GM06990 (cell line): ENCODE measurements around the gene DLX1.

Experiments used
- DNase-seq: peaks from one replicate; pipeline ENCODE4 v3.0.0-alpha.2; 2011; ENCODE audit not compliant: insufficient read length; ENCODE audit errors: extremely low read depth
- H3K27me3 ChIP-seq: replicated peaks from 2 replicates; pipeline ENCODE4 v1.6.0; 2011; ENCODE audit warnings: low read length; ENCODE audit not compliant: control insufficient read depth, insufficient read depth
- H3K36me3 ChIP-seq: 2 replicates; pipeline ENCODE4 v1.5.1; 2011; ENCODE audit warnings: low read length; ENCODE audit not compliant: control insufficient read depth, insufficient read depth
- H3K4me3 ChIP-seq: replicated peaks from 2 replicates; pipeline ENCODE4 v1.5.1; 2011; ENCODE audit warnings: low read depth, mild to moderate bottlenecking, control low read depth, low read length
- TF ChIP-seq, protein P1 (sequence below): IDR thresholded peaks from 2 replicates; pipeline ENCODE4 v1.5.1; 2011; ENCODE audit warnings: low read length, control low read depth, mild to moderate bottlenecking, inconsistent platforms; ENCODE audit not compliant: insufficient read depth, poor library complexity, severe bottlenecking

DLX1 gene

DNA sequence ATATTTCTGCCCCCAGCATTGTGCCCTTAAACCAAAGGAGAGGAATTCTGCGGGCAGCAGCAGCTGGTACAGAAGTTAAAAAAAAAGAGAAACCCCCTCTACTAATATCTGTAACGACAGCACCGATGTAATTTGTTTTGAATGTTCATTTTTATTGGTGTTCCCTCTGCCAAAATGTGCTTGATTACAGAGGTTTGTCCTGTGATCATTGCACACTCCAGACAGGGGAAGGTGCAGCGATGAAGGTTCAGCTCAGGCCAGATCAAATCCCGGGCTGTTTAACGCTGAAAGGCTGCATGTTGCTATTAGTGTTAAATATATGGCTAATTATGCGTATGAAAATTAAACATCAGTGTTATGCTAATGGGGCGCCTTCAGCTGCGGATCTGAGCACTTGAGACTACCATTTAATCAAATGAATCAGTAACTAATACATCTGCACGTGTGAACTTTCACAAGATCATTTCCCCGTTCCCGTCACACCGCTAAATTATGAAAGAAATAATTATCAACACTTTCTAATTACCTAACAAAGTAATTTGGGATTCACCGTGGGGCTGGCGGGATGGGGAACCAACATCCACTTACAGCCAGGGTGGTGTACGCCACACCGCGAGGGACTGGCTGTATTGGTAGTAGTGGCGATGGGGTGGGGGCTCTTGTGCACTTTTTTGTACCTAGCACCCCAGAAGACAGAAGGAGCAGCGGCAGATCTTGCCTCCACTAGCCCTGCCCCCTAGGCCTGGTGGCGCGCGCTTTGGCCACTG, 1.5 kb upstream of the DLX1 start:
- no peaks in the 10 kb centered on the region for H3K36me3 ChIP-seq
- DNase-seq, result no peak
- TF ChIP-seq, protein P1, sequence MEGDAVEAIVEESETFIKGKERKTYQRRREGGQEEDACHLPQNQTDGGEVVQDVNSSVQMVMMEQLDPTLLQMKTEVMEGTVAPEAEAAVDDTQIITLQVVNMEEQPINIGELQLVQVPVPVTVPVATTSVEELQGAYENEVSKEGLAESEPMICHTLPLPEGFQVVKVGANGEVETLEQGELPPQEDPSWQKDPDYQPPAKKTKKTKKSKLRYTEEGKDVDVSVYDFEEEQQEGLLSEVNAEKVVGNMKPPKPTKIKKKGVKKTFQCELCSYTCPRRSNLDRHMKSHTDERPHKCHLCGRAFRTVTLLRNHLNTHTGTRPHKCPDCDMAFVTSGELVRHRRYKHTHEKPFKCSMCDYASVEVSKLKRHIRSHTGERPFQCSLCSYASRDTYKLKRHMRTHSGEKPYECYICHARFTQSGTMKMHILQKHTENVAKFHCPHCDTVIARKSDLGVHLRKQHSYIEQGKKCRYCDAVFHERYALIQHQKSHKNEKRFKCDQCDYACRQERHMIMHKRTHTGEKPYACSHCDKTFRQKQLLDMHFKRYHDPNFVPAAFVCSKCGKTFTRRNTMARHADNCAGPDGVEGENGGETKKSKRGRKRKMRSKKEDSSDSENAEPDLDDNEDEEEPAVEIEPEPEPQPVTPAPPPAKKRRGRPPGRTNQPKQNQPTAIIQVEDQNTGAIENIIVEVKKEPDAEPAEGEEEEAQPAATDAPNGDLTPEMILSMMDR, result no peak
- peak overlapping the region; percentile 61 for H3K4me3 ChIP-seq
- no peaks in the 10 kb centered on the region; the same call in none of the 2 replicates for H3K27me3 ChIP-seq

DNA sequence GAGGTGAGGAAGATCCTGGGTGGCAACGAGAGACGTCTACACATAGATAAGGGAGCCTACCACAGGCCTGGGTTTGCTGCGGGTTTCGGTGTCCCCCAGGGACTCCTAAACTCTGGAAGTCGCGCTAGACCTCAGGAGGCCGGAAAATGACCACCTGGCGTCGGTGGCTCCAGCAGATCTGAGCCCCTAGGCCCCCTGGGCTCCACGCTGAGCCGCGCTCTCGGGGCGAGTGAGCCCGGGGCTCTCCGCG, 987 bp upstream of the DLX1 start:
- no peaks in the 10 kb centered on the region; the same call in none of the 2 replicates for H3K27me3 ChIP-seq
- H3K4me3 ChIP-seq, result peak overlapping the region; percentile 61
- H3K36me3 ChIP-seq, result no peaks in the 10 kb centered on the region
- no peak for DNase-seq
- TF ChIP-seq, protein P1, result no peak

DNA sequence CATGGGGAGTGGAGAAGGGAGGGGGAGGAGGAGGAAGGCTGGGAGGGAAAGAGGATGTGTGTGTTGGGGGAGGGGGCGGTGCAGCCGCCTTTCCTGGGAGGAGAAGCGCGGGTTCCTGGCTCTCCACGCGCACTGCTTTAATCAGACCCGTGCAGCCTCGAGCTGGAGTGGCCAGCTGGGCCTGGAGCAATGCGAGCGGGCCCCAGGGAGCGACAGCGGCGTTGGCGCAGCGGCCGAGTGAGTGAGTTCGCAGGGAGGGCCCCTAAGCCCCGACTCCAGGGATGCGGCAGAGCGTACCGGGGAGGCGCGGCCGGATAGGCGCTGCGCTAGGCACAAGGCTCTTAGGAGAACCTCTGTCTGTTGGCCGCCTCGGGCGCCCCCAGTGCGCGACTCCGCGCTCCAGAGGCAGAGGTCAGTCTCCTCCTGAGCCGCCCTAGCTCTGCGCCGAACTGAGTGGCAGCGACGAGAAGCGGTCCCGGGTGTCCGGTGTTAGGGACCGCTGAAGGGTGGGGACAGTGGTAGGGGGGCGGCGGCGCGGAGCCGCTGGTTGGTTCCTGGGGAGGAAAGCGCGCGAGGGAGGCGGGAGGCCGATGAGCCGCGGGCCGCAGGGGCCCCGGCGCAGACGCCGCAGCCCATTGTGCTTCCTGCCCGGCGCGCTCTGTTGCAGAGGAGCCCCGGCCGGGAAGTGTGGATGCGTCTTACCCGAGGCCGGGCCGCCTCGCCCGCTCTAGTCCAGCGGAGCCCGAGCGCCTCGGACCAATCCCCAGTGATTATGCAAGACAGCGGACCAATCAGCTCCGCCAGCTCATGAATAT, 455 bp upstream of the DLX1 start:
- Histone ChIP-seq H3K36me3 (no peaks in the 10 kb centered on the region), H3K27me3 (no peaks in the 10 kb centered on the region; the same call in none of the 2 replicates), H3K4me3 (peak overlapping the region; percentile 61)
- DNase-seq, result peak; percentile 80
- TF ChIP-seq, protein P1, result peak; percentile 16

DNA sequence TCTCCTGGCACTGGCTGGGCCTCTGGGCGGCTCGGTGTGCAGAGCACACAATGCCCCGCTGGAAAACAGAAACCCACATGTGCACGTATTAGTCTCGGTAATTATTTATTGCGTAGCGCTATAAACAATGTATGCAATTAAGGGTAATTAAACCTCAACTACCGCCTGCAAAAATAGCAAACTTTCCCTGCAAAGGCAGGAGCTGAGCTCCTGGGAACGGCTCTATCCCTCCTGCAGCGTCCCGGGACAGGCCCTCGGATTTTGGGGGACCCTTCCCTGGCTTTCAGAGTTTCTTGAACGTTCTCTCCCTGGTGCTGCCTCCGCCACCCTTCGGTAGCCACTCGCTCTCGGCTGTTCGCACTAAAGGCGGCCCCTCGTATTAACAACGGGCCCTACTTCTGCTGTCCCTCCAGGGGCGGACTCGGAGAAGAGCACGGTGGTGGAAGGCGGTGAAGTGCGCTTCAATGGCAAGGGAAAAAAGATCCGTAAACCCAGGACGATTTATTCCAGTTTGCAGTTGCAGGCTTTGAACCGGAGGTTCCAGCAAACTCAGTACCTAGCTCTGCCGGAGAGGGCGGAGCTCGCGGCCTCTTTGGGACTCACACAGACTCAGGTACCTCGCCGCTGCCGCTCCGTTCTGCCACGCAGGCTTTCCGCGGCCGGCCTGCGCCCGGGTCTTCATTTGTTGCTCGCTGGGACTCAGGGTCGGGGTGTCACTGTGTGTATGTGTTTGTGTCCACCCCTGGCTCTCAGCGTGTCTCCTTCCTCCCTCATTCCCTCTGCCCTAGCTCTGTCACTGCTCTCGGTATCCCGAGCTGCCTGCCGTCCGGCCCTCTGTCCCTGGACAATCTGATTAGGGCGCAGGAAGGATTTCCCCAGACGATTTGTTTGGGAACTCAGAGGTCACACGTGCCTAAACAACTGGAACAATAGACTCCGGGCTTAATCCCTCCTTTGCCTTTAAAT, 1.2 kb downstream of the DLX1 start:
- Histone ChIP-seq H3K36me3 (no peaks in the 10 kb centered on the region), H3K27me3 (peaks cover 1% of the 10 kb centered on the region), H3K4me3 (peak overlapping the region; percentile 61)
- TF ChIP-seq, protein P1, result no peak
- DNase-seq, result no peak

DNA sequence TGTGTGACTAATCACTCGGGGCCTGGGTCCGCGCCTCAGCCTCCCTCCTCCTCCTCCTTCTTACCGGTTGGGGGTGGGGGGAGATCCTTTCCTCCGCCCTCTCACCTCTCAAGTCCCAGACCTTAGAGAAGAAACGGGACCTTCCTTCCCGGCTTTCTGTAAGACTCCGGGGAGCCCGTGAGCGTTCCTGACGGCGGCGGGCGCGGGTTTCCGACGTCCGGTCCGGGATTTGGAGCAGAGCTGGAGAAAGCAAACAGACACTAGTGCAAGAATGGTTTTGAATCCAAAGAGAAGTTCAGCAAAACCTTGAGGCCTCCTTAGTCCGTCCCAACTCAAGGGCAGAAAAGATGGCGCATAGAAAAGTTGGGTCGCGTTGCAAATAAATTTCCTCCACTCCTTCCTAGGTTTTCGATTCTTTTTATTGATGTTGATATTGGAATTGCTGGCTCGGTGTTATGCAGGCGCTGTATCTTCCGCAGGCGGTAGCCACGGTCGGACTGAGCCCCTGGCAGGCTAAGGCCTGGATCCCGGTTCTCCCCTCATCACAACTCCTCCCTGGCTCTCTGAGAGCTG, 2.0 kb downstream of the DLX1 start:
- TF ChIP-seq, protein P1, result no peak
- Histone ChIP-seq H3K27me3 (peaks cover 1% of the 10 kb centered on the region), H3K4me3 (no peak overlapping the region), H3K36me3 (no peaks in the 10 kb centered on the region)
- DNase-seq, result no peak
